ENCODE data around the gene ZNF185.

ZNF185 gene

GRCh38 chrX:152866386-152866785 lies 31.5 kb upstream of the ZNF185 start:
- Histone ChIP-seq H3K79me2 (ENCODE audit: insufficient read depth, low read length) (no peaks in the 10 kb centered on the region), H3K4me3 (ENCODE audit: low read depth in 1 of 2, low read length in 2 of 2) (no peak overlapping the region), H3K4me1 (ENCODE audit: insufficient read depth, low read length) (no peaks in the 10 kb centered on the region), H3K36me3 (ENCODE audit: insufficient read depth, low read length) (peaks cover 58% of the 10 kb centered on the region), H3K27ac (ENCODE audit: low read length) (no peak overlapping the region), H2AFZ (ENCODE audit: low read depth, low read length) (no peak overlapping the region), H3K9ac (ENCODE audit: low read depth, low read length) (no peak overlapping the region), H3K27me3 (ENCODE audit: insufficient read depth, low read length, poor library complexity) (no peaks in the 10 kb centered on the region), H3K9me3 (ENCODE audit: insufficient read depth, low read length, severe bottlenecking) (no peaks in the 10 kb centered on the region), H3K4me2 (ENCODE audit: insufficient read depth, low read length) (no peak overlapping the region), H4K20me1 (ENCODE audit: insufficient read depth, low read length) (no peaks in the 10 kb centered on the region)
- TF ChIP-seq CTCF (IDR thresholded peaks at IDR 0.05; ENCODE audit: borderline replicate concordance, extremely low read depth, low read length, poor library complexity, severe bottlenecking) (no peak), EZH2 (IDR thresholded peaks at IDR 0.05; ENCODE audit: borderline replicate concordance, low read depth, low read length, severe bottlenecking) (no peak)
- ATAC-seq (ENCODE audit: insufficient read depth, low read depth) (no peak), DNase-seq (no peak)

- Histone ChIP-seq H3K9me3 (ENCODE audit: insufficient read depth, low read length, severe bottlenecking) (no peaks in the 10 kb centered on the region), H2AFZ (ENCODE audit: low read depth, low read length) (no peak overlapping the region), H3K4me1 (ENCODE audit: insufficient read depth, low read length) (no peaks in the 10 kb centered on the region), H3K27ac (ENCODE audit: low read length) (no peak overlapping the region), H3K27me3 (ENCODE audit: insufficient read depth, low read length, poor library complexity) (no peaks in the 10 kb centered on the region), H4K20me1 (ENCODE audit: insufficient read depth, low read length) (no peaks in the 10 kb centered on the region), H3K36me3 (ENCODE audit: insufficient read depth, low read length) (peaks cover 36% of the 10 kb centered on the region), H3K4me2 (ENCODE audit: insufficient read depth, low read length) (no peak overlapping the region), H3K4me3 (ENCODE audit: low read depth in 1 of 2, low read length in 2 of 2) (no peak overlapping the region), H3K9ac (ENCODE audit: low read depth, low read length) (no peak overlapping the region), H3K79me2 (ENCODE audit: insufficient read depth, low read length) (no peaks in the 10 kb centered on the region)
- TF ChIP-seq CTCF (IDR thresholded peaks at IDR 0.05; ENCODE audit: borderline replicate concordance, extremely low read depth, low read length, poor library complexity, severe bottlenecking) (no peak), EZH2 (IDR thresholded peaks at IDR 0.05; ENCODE audit: borderline replicate concordance, low read depth, low read length, severe bottlenecking) (no peak)
- DNase-seq (no peak), ATAC-seq (ENCODE audit: insufficient read depth, low read depth) (no peak)
Measured at GRCh38 chrX:152869972-152870371, 27.9 kb upstream of the ZNF185 start.

- Histone ChIP-seq H3K79me2 (ENCODE audit: insufficient read depth, low read length) (no peaks in the 10 kb centered on the region), H3K4me3 (ENCODE audit: low read depth in 1 of 2, low read length in 2 of 2) (no peak overlapping the region), H3K9ac (ENCODE audit: low read depth, low read length) (no peak overlapping the region), H3K4me1 (ENCODE audit: insufficient read depth, low read length) (no peaks in the 10 kb centered on the region), H3K27ac (ENCODE audit: low read length) (no peak overlapping the region), H3K9me3 (ENCODE audit: insufficient read depth, low read length, severe bottlenecking) (no peaks in the 10 kb centered on the region), H4K20me1 (ENCODE audit: insufficient read depth, low read length) (no peaks in the 10 kb centered on the region), H3K36me3 (ENCODE audit: insufficient read depth, low read length) (peaks cover 28% of the 10 kb centered on the region), H3K27me3 (ENCODE audit: insufficient read depth, low read length, poor library complexity) (no peaks in the 10 kb centered on the region), H3K4me2 (ENCODE audit: insufficient read depth, low read length) (no peak overlapping the region), H2AFZ (ENCODE audit: low read depth, low read length) (no peak overlapping the region)
- ATAC-seq (ENCODE audit: insufficient read depth, low read depth) (no peak; the same call in 2 of the 3 replicates), DNase-seq (no peak)
- TF ChIP-seq EZH2 (IDR thresholded peaks at IDR 0.05; ENCODE audit: borderline replicate concordance, low read depth, low read length, severe bottlenecking) (no peak), CTCF (IDR thresholded peaks at IDR 0.05; ENCODE audit: borderline replicate concordance, extremely low read depth, low read length, poor library complexity, severe bottlenecking) (no peak)
Measured at GRCh38 chrX:152871260-152871659, 26.6 kb upstream of the ZNF185 start.

GRCh38 chrX:152872522-152872921 lies 25.3 kb upstream of the ZNF185 start:
- Histone ChIP-seq H3K27ac (ENCODE audit: low read length) (no peak overlapping the region), H3K36me3 (ENCODE audit: insufficient read depth, low read length) (peaks cover 20% of the 10 kb centered on the region)
- ATAC-seq (ENCODE audit: insufficient read depth, low read depth): no peak

More at GRCh38 chrX:152872522-152872921, 25.3 kb upstream of the ZNF185 start:
- H3K4me3 ChIP-seq (ENCODE audit: low read depth in 1 of 2, low read length in 2 of 2): no peak overlapping the region
- H3K4me2 ChIP-seq (ENCODE audit: insufficient read depth, low read length): no peak overlapping the region
- H4K20me1 ChIP-seq (ENCODE audit: insufficient read depth, low read length): no peaks in the 10 kb centered on the region
- no peaks in the 10 kb centered on the region for H3K4me1 ChIP-seq (ENCODE audit: insufficient read depth, low read length)
- no peak for TF ChIP-seq EZH2 (IDR thresholded peaks at IDR 0.05; ENCODE audit: borderline replicate concordance, low read depth, low read length, severe bottlenecking)
- no peak for TF ChIP-seq CTCF (IDR thresholded peaks at IDR 0.05; ENCODE audit: borderline replicate concordance, extremely low read depth, low read length, poor library complexity, severe bottlenecking)
- no peak overlapping the region for H3K9ac ChIP-seq (ENCODE audit: low read depth, low read length)
- no peaks in the 10 kb centered on the region for H3K9me3 ChIP-seq (ENCODE audit: insufficient read depth, low read length, severe bottlenecking)
- H2AFZ ChIP-seq (ENCODE audit: low read depth, low read length): no peak overlapping the region
- no peaks in the 10 kb centered on the region for H3K27me3 ChIP-seq (ENCODE audit: insufficient read depth, low read length, poor library complexity)
- no peak for DNase-seq
- no peaks in the 10 kb centered on the region for H3K79me2 ChIP-seq (ENCODE audit: insufficient read depth, low read length)
